ENCODE data around the gene PRSS27. TPM values are rescaled to one million over a fixed set of nuclear protein-coding genes. Genes with fewer than 3 reads are reported as not detected.

The PRSS27 gene
- total and polyA plus RNA-seq, 2 donors (not counting 1 experiment from before 2014, with no cell fraction given) = 2.1 to 2.4 TPM

GRCh38 chr16:2698103-2698870, 21.7 kb downstream of the PRSS27 start:
- Mint-ChIP-seq H3K4me3 (no peak overlapping the region), H3K27me3 (no peaks in the 10 kb centered on the region), H3K9me3 (ENCODE audit: insufficient read depth) (no peaks in the 10 kb centered on the region), H3K27ac (no peak overlapping the region), H3K4me1 (peaks cover 2% of the 10 kb centered on the region)
- peaks cover 0 to 3% of the 10 kb centered on the region in 2 donors for H3K4me1 ChIP-seq (ENCODE audit: control insufficient read depth in 2 of 2, insufficient read depth in 2 of 2, low read length in 2 of 2)
- H4K20me1 ChIP-seq (ENCODE audit: control insufficient read depth, insufficient read depth, low read length, poor library complexity, severe bottlenecking) = peaks cover 70% of the 10 kb centered on the region
- TF ChIP-seq EZH2 (IDR thresholded peaks at IDR 0.05; ENCODE audit: borderline replicate concordance, insufficient read depth, low read depth, low read length, poor library complexity, severe bottlenecking) (no peak), CTCF (IDR thresholded peaks at IDR 0.05) (no peak)
- DNase-seq (no peak), ATAC-seq (ENCODE audit: low read depth) (no peak)
- no peaks in the 10 kb centered on the region for H3K9me3 ChIP-seq (ENCODE audit: control extremely low read depth in 1 of 3, control insufficient read depth in 2 of 3, insufficient read depth in 1 of 3, low read length in 2 of 3)
- ChIA-PET CTCF (interaction anchor here (0.7 kb wide), 1 partner anchor 11 kb away, joined by 3 read pairs; no protein-coding TSS in a partner anchor), POLR2A (interaction anchor here (0.6 kb wide), 1 partner anchor 11 kb away, joined by 3 read pairs; no protein-coding TSS in a partner anchor)
- H3K36me3 ChIP-seq (replicated peaks in 1 of 2; ENCODE audit: control extremely low read depth in 1 of 2, control insufficient read depth in 1 of 2, extremely low read depth in 1 of 2, insufficient read depth in 2 of 2, low read length in 1 of 2) = peaks cover 3 to 66% of the 10 kb centered on the region in 2 experiments
- peaks cover 49% of the 10 kb centered on the region for H3K79me2 ChIP-seq (ENCODE audit: control insufficient read depth, insufficient read depth, low read length)
- no peak overlapping the region for H3K27ac ChIP-seq (ENCODE audit: low read length in 2 of 2)
- WGBS (ENCODE audit: insufficient coverage) = 98% methylated on average over 28 of the region's 28 CpGs
- intact Hi-C loops (cut with micrococcal nuclease) = no loop called here
- no peak overlapping the region for H3K4me3 ChIP-seq (ENCODE audit: control extremely low read depth in 1 of 5, extremely low read depth in 1 of 5, insufficient read depth in 1 of 5, low read depth in 2 of 5, low read length in 4 of 5)
- no peaks in the 10 kb centered on the region for H3K27me3 ChIP-seq (replicated peaks in 1 of 4; ENCODE audit: control extremely low read depth in 1 of 4, control insufficient read depth in 3 of 4, insufficient read depth in 4 of 4, low read length in 3 of 4)
- no peak overlapping the region for H2AFZ ChIP-seq (ENCODE audit: insufficient read depth, low read depth, low read length, poor library complexity, severe bottlenecking)
- no peak overlapping the region for H3K4me2 ChIP-seq (replicated peaks; ENCODE audit: low read depth, low read length, poor library complexity, severe bottlenecking)
- no peak overlapping the region for H3K9ac ChIP-seq (ENCODE audit: low read length)

DNA sequence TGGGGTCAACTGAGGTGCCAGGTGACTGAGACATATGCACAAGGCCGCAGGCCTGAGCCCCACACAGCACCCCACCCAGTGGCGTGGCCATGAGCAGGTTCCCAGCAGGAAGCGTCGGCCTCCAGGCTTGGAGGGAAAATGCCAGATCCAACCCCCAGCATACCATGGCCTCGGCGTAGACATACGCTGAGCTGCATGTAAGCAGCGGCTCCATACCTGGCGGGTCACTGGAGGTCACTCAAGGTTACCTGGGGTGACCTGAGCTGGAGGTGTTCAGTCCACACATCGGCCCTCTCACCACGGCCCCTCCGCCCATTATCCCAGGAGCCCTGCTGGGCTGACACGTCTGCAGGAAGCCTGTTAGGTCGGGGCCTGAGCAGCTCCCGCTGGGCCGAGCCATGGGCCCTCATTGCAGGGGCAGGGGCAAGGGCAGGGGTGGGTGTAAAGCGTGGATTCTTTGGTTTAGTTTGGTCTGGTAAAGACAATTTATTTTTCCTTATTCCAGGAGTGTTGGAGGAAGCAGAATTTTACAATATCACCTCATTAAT, 22.5 kb downstream of the PRSS27 start:
- Mint-ChIP-seq H3K4me3 (no peak overlapping the region), H3K9me3 (ENCODE audit: insufficient read depth) (no peaks in the 10 kb centered on the region), H3K4me1 (peaks cover 2% of the 10 kb centered on the region), H3K27me3 (no peaks in the 10 kb centered on the region), H3K27ac (no peak overlapping the region)
- DNase-seq = no peak
- Histone ChIP-seq H3K4me2 (replicated peaks; ENCODE audit: low read depth, low read length, poor library complexity, severe bottlenecking) (no peak overlapping the region), H2AFZ (ENCODE audit: insufficient read depth, low read depth, low read length, poor library complexity, severe bottlenecking) (no peak overlapping the region), H3K79me2 (ENCODE audit: control insufficient read depth, insufficient read depth, low read length) (peaks cover 50% of the 10 kb centered on the region), H3K36me3 (replicated peaks in 1 of 2; ENCODE audit: control extremely low read depth in 1 of 2, control insufficient read depth in 1 of 2, extremely low read depth in 1 of 2, insufficient read depth in 2 of 2, low read length in 1 of 2) (peaks cover 3 to 59% of the 10 kb centered on the region in 2 experiments), H3K4me1 (ENCODE audit: control insufficient read depth in 2 of 2, insufficient read depth in 2 of 2, low read length in 2 of 2) (peaks cover 0 to 9% of the 10 kb centered on the region in 2 donors), H3K27ac (ENCODE audit: low read length in 2 of 2) (no peak overlapping the region), H3K9me3 (ENCODE audit: control extremely low read depth in 1 of 3, control insufficient read depth in 2 of 3, insufficient read depth in 1 of 3, low read length in 2 of 3) (no peaks in the 10 kb centered on the region), H3K9ac (ENCODE audit: low read length) (no peak overlapping the region), H3K4me3 (ENCODE audit: control extremely low read depth in 1 of 5, extremely low read depth in 1 of 5, insufficient read depth in 1 of 5, low read depth in 2 of 5, low read length in 4 of 5) (no peak overlapping the region), H4K20me1 (ENCODE audit: control insufficient read depth, insufficient read depth, low read length, poor library complexity, severe bottlenecking) (peaks cover 70% of the 10 kb centered on the region), H3K27me3 (replicated peaks in 1 of 4; ENCODE audit: control extremely low read depth in 1 of 4, control insufficient read depth in 3 of 4, insufficient read depth in 4 of 4, low read length in 3 of 4) (no peaks in the 10 kb centered on the region)
- no peak for ATAC-seq (ENCODE audit: low read depth)
- over 99% methylated on average over 12 of the region's 17 CpGs for WGBS (ENCODE audit: insufficient coverage)
- TF ChIP-seq EZH2 (IDR thresholded peaks at IDR 0.05; ENCODE audit: borderline replicate concordance, insufficient read depth, low read depth, low read length, poor library complexity, severe bottlenecking) = no peak
- no peak for TF ChIP-seq CTCF (IDR thresholded peaks at IDR 0.05)
- POLR2A ChIA-PET = no interaction called here
- intact Hi-C loops (cut with micrococcal nuclease) = no loop called here
- CTCF ChIA-PET = no interaction called here

Data from B cell (primary cell).